Left ventricle myocardium inferior (tissue), 1 donor: ENCODE data around the gene IL13RA1. TPM values are rescaled to one million over a fixed set of nuclear protein-coding genes. Genes with fewer than 3 reads are reported as not detected.
"Not testable (repeated sequence)": the region's sequence is repeated elsewhere in the genome, so short reads cannot be mapped to it uniquely, and the experiment has no call there.

Source experiments
- DNase-seq: peaks from one replicate; pipeline ENCODE4 v3.0.0-alpha.2; 2020
- H3K27ac ChIP-seq: fragments of 200-600 bp; replicated peaks from 2 replicates; pipeline ENCODE4 v1.8.0; 2021
- H3K27me3 ChIP-seq: fragments of 200-600 bp; 2 replicates; pipeline ENCODE4 v1.8.0; 2021; ENCODE audit warnings: low read depth
- H3K36me3 ChIP-seq: fragments of 200-600 bp; 2 replicates; pipeline ENCODE4 v1.8.0; 2021
- H3K4me1 ChIP-seq: fragments of 200-600 bp; 2 replicates; pipeline ENCODE4 v1.8.0; 2021
- H3K4me3 ChIP-seq: fragments of 200-600 bp; 2 replicates; pipeline ENCODE4 v1.8.0; 2021; ENCODE audit warnings: mild to moderate bottlenecking, moderate library complexity
- H3K9me3 ChIP-seq: fragments of 200-600 bp; replicated peaks from 2 replicates; pipeline ENCODE4 v1.8.0; 2021
- CTCF ChIP-seq: fragments of 200-600 bp; IDR thresholded peaks from 2 replicates; pipeline ENCODE4 v1.8.0; 2021; ENCODE audit warnings: antibody characterized with exemption, mild to moderate bottlenecking, borderline replicate concordance
- intact Hi-C: fragments of 100-400 bp; cut with micrococcal nuclease; formaldehyde crosslinking; loops from one replicate; pipeline ENCODE4 v1.11.0; 2022
- total RNA-seq: library from RNA; stranded (reverse); fragmentation: NEBNext Ultra II Directional; extraction: Animal tissue kit (Norgen Biotek cat#: 25700); gene quantifications from one replicate; pipeline ENCODE4 v1.2.1, GENCODE V29; 2021
- donor health status: DM: no; HTN: yes; CAD: no; lungs with severe emphysema.

The IL13RA1 gene
- total RNA-seq, 1 donor from 2014 or later: 14.8 TPM

- DNase-seq: no peak
- no peak for TF ChIP-seq CTCF
- peaks cover 4% of the 10 kb centered on the region for H3K9me3 ChIP-seq
- H3K4me1 ChIP-seq: peaks cover 19% of the 10 kb centered on the region
- peak overlapping the region; percentile 19 for H3K27ac ChIP-seq
- H3K4me3 ChIP-seq: peak overlapping the region; percentile 74
- intact Hi-C loops: no loop called here
- no peaks in the 10 kb centered on the region for H3K27me3 ChIP-seq
- no peaks in the 10 kb centered on the region for H3K36me3 ChIP-seq
These were observed 1.7 kb downstream of the IL13RA1 start for GRCh38 chrX:118729042-118729652.

- no peak for TF ChIP-seq CTCF
- Histone ChIP-seq H3K27me3 (no peaks in the 10 kb centered on the region), H3K4me1 (peaks cover 19% of the 10 kb centered on the region), H3K36me3 (no peaks in the 10 kb centered on the region), H3K27ac (no peak overlapping the region), H3K4me3 (no peak overlapping the region), H3K9me3 (peaks cover 4% of the 10 kb centered on the region)
- no peak for DNase-seq
- intact Hi-C loops: no loop called here
These were observed 3.3 kb downstream of the IL13RA1 start for GRCh38 chrX:118730500-118731247.

GRCh38 chrX:118732551-118732950, 5.1 kb downstream of the IL13RA1 start:
- H3K27me3 ChIP-seq, DNase-seq, intact Hi-C loops, H3K27ac ChIP-seq, H3K9me3 ChIP-seq, H3K36me3 ChIP-seq, H3K4me3 ChIP-seq: not testable (repeated sequence)
- peaks cover 14% of the 10 kb centered on the region for H3K4me1 ChIP-seq

GRCh38 chrX:118734909-118735308, 7.5 kb downstream of the IL13RA1 start:
- no peak for DNase-seq
- Histone ChIP-seq H3K36me3 (no peaks in the 10 kb centered on the region), H3K4me1 (peaks cover 2% of the 10 kb centered on the region), H3K4me3 (no peak overlapping the region), H3K9me3 (peaks cover 4% of the 10 kb centered on the region), H3K27ac (no peak overlapping the region), H3K27me3 (no peaks in the 10 kb centered on the region)
- TF ChIP-seq CTCF: no peak
- intact Hi-C loops: no loop called here

- TF ChIP-seq CTCF: no peak
- Histone ChIP-seq H3K9me3 (peaks cover 4% of the 10 kb centered on the region), H3K4me1 (peaks cover 7% of the 10 kb centered on the region), H3K27ac (no peak overlapping the region), H3K36me3 (no peaks in the 10 kb centered on the region), H3K4me3 (no peak overlapping the region), H3K27me3 (no peaks in the 10 kb centered on the region)
- DNase-seq: no peak
- intact Hi-C loops: no loop called here
These were observed 9.1 kb downstream of the IL13RA1 start for GRCh38 chrX:118736394-118737010.

GRCh38 chrX:118739577-118739976, 12.2 kb downstream of the IL13RA1 start:
- TF ChIP-seq CTCF: no peak
- Histone ChIP-seq H3K36me3 (no peaks in the 10 kb centered on the region), H3K4me3 (no peak overlapping the region), H3K4me1 (peaks cover 7% of the 10 kb centered on the region), H3K9me3 (no peaks in the 10 kb centered on the region), H3K27me3 (no peaks in the 10 kb centered on the region), H3K27ac (no peak overlapping the region)
- intact Hi-C loops: no loop called here
- no peak for DNase-seq
